GM12892 (cell line): ENCODE results near the gene GLB1L3.

ENCODE experiments used
- DNase-seq: peaks from one replicate; pipeline ENCODE4 v3.0.0; 2011; ENCODE audit not compliant: insufficient read length
- FAIRE-seq: peaks from 2 replicates; lab custom pipeline; 2011; peaks lifted over from hg19 to GRCh38; lab: Jason Lieb, UNC
- POLR2A ChIP-seq: IDR thresholded peaks from 2 replicates; pipeline ENCODE4 v1.6.1; 2011; ENCODE audit warnings: low read depth, low read length, control low read depth
- POLR2AphosphoS5 ChIP-seq: IDR thresholded peaks from 2 replicates; pipeline ENCODE4 v1.6.1; 2011; ENCODE audit warnings: low read depth, low read length, control low read depth
- TAF1 ChIP-seq: IDR thresholded peaks from 2 replicates; pipeline ENCODE4 v1.6.1; 2011; ENCODE audit warnings: low read depth, mild to moderate bottlenecking, control low read depth, low read length, borderline replicate concordance

Gene GLB1L3

DNA sequence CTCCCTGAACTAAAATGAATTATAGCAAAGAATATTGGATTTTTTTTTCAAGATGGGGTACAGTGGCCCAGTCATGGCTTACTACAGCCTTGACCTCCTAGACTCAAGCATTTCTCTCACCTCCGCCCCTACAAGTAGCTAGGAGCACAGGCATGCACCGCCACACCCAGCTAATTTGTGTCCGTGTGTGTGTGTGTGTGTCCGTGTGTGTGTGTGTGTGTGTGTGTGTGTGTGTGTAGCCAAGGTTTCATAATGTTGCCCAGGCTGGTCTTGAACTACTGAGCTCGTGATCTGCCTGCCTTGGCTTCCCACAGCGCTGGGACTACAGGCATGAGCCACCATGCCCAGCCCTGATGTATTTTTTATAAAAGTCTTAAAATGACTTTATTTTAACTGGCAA, 35.6 kb upstream of the GLB1L3 start:
- FAIRE-seq = no peak
- TF ChIP-seq POLR2AphosphoS5 (no peak), POLR2A (no peak), TAF1 (no peak)
- no peak for DNase-seq

DNA sequence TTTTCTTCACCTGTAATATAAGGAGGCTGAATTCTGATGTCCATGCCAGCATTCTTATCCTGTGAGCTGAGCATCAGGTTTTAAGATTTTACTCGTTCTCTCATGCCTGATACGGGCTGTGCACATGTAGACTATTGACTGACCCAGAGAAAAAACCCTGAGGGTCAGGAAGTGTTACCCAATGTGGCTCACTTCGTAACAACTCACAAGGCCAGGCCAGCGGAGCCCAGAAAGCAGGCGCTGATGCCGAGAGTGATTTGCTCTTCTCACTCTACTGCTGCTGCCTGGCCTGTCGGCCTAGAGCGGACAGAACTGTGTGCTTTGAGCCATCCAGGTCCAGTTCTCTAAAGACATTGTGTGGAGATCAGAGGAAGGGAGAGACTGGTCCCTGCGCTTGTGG, 33.8 kb upstream of the GLB1L3 start:
- TF ChIP-seq POLR2A (no peak), POLR2AphosphoS5 (no peak), TAF1 (no peak)
- FAIRE-seq (no peak), DNase-seq (no peak)

DNA sequence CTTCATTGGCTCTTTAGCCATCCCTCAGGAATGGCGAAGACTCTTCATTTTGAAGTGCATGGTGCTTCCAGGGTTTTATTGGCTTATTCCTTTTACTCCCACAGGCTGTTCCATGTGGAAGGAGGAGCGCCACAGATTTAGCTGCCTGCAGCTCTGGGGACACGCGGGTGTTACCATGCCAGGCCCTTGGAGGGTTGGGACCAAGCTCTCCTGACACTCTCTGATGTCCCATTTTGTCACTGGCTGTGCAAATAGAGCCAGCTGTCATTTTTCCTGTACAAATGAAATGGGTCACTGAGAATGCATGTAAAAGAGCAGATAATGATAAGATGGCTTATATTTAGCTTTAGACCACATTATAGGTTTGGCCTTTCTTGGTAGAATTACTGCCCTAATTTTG, 32.3 kb upstream of the GLB1L3 start:
- DNase-seq (no peak), FAIRE-seq (no peak)
- TF ChIP-seq TAF1 (no peak), POLR2AphosphoS5 (no peak), POLR2A (no peak)

DNA sequence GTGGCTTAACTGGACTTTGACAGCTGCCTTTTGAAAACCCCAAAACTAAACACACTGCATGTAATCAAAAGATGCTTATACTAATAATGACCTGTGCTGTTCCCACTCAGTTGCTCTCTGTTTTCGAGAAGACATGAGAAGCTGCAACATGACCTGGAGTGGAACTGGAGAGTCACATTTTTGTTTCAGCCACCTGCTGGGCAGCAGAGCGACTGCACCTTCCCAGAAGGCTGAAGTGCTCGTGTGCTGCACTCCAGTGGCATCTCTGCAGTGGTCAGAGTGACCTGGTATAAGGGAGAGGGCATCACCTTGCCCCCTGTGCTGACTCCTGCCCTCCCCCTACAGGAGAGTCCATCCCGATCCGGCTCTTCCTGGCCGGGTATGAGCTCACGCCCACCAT, 31.6 kb upstream of the GLB1L3 start:
- FAIRE-seq (peak; percentile 74), DNase-seq (no peak)
- TF ChIP-seq TAF1 (no peak), POLR2A (no peak), POLR2AphosphoS5 (no peak)

DNA sequence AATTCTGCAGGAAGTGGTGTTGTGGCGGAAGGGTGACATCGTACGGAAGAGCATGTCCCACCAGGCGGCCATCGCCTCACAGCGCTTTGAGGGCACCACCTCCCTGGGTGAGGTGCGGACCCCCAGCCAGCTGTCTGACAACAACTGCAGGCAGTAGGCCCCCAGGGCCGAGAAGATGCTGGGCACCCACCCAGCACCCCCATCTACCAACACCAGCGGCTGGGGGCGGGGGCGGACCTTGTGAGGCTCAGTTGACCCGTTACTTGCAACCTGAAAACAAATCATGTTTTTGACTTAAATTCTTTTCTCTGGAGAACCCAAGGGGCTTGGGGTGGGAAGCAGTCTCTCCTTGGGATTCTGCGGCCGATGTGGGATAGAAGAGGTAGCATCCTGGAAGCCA, 30.7 kb upstream of the GLB1L3 start:
- DNase-seq (no peak), FAIRE-seq (no peak)
- TF ChIP-seq TAF1 (no peak), POLR2AphosphoS5 (no peak), POLR2A (no peak)

DNA sequence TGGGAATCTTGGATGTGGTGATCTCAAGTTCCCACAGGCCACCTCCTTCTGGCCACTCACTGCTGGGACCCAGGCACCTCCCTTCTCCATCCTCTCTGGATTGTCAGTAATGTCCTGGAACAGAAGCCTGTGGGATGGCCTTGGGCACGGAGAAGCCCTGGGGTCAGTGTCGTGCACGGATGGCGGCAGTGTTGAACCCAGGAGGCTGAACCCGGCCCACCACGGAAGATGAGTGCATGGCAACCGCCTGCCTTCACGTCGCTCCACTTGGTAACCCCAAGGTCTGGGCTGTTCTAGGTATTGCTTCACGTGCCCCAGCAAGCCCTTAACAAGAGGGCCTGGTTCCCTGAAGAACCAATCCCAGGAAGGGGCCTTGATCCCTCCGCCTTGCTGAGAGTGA, 30.1 kb upstream of the GLB1L3 start:
- DNase-seq (no peak), FAIRE-seq (no peak)
- TF ChIP-seq TAF1 (no peak), POLR2AphosphoS5 (no peak), POLR2A (no peak)

DNA sequence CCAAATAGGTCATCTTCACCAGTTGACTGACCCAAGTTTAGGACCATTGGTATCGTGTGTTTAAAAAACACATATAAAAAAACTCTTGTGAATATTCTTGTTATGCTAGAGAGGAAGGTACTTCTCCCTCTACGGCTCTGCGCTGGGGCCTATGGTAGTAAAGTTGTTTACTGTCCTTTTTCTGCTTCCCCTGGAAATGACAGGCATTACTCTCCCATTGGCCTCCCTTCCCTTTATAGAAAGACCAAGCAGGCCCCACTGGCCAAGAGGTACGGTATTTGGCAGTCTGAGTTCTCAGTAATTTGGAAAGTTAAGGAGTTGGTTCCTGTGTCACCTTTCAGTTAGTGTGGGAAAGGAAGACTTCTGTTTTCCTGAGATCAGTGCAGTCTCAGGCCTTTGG, 29.5 kb upstream of the GLB1L3 start:
- no peak for FAIRE-seq
- TF ChIP-seq POLR2AphosphoS5 = no peak
- TF ChIP-seq POLR2A = no peak
- TF ChIP-seq TAF1 = no peak
- no peak for DNase-seq

DNA sequence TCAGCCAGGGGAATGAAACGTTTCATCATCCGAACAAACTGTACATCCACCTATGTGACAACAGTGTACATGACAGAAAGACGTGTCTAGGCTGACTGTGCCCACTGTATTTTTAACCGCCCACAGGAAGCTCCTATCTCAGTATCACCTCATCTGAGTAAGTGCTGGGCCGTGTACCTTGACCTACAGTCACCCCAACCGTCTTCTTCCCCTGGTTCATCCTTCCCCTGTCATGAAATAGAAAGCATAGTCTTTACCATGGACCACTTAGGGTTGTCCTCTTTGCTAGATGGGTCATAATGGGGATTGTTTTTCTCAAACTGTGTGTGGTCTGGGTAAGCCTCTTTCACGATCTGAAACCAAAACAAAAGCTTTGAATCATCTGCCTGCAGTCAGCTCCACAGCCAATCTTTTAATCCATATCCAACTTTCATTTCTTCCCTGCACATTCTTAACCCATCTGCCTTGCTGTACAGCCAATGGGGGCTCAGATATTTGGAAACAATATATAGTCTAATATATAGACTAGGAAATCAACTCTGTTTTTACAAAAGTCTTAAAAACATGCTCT, 27.2 kb upstream of the GLB1L3 start:
- DNase-seq = no peak
- FAIRE-seq = peak; percentile 5
- TF ChIP-seq TAF1 (no peak), POLR2AphosphoS5 (no peak)

DNA sequence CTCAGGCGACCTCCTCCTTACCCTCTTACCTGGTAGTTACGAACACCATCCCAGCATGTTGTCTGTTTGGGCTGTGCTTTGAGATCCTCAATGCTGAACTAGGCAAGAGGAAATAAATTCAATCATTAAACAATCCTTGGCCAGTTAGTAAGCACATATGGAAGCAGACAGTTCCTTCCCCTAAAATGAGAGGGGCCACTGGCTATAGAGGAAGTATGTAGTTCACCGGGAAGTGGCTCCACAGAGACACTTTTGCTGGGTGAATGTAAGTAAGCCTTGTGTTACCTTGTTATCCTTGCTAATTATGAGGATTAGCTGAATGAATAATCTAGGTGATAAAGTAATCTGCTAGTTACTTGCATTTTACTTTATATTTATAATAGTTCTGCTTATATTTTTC, 25.9 kb upstream of the GLB1L3 start:
- TF ChIP-seq POLR2A = no peak
- no peak for TF ChIP-seq POLR2AphosphoS5
- TF ChIP-seq TAF1 = no peak
- no peak for DNase-seq

DNA sequence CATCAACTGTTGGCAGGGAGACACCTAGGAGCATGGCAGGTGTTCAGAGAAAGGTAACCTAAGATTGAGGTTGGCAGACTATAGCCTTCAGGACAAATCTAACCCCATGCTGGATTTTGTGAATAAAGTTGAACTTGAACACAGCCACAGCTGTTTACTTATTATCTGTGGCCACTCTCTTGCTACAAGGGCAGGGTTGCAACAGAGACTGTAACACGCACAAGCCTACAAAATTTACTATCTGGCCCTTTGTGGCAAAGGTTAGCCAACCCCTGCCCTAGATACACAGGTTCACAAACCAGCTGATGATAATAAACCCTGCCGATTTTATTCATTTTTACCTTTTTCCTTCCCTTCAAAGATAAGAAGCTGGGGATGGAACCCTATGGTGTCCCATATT, 25.5 kb upstream of the GLB1L3 start:
- no peak for FAIRE-seq
- DNase-seq = no peak
- TF ChIP-seq POLR2AphosphoS5 (no peak), POLR2A (no peak), TAF1 (no peak)

More for the DNA sequence above, 25.9 kb upstream of the GLB1L3 start:
- no peak for FAIRE-seq

DNA sequence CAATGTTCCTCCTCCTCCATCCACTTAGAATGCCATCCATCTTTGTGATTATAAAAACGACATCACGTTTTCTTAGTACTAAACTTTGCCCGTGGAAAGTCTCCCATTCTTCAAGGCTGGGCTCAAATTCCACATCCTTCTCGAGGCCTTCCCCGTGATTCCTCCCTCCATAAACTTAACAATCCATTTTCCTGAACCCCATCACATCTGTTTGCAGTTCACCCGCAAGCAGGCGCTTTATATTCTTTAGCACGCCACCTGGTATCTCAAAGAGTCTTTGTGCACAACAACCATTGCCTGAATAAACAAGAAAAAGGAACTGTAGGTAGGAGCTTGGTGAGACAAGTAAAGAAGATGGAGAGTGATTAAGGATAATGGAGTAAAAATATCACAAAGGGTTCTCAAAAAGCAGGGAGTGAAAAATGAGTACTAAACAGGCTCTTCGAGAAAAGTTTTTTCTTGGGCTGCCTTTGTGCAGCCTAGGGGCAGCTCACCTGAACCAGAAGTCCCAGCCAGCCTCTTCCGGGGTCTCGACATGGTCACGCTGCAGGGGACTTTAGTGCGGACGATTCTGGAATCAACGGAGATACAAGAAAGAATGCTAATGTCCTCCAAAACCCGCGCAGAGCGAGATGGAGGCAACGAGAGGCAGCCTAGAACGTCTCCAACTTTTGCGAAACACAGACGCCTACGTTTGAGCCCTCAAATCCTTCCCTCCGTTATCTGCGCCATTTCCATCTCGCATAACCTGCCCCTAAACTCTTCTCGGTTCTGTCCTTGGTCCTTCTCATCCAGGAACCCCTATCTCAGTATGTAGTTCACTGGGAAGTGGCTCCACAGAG, 23.6 kb upstream of the GLB1L3 start:
- TF ChIP-seq POLR2AphosphoS5 = no peak; the same call in 1 of the 2 replicates
- TF ChIP-seq TAF1 = no peak
- TF ChIP-seq POLR2A = no peak
- no peak for FAIRE-seq
- no peak for DNase-seq

DNA sequence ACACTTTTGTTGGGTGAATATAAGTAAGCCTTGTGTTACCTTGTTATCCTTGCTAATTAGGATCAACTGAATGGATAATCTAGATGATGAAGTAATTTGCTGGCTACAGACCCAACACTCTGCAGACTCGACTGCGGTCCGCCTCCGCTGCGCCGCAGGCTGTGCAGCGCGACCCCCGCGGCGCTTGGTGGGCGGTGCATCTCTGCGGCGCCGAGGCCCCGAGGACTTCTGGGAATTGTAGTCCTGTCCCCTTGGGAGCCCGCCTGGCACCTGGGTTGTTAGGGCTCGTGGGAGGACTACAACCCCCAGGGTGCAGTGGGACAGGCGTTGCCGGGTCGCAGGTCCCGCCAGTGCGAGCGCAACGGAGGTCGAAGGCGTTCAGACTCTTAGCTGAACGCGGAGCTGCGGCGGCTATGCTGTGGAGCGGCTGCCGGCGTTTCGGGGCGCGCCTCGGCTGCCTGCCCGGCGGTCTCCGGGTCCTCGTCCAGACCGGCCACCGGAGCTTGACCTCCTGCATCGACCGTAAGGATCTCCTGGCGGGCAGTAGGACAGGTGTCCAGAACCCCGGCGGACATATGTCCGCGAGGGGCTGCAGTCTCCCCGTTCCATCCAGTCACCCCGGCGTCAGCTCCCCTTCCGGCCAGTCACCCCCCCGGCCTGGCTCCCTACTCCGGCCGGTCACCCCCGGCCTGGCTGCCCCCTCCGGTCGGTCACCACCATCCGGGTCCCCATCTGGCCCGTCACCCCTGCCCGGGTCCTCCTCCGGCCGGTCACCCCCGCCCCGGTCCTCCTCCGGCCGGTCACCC, 22.8 kb upstream of the GLB1L3 start, which contains the start of the genes ACAD8 and THYN1:
Gene ACAD8, plus strand, starts transcription at position 381 of the 806 bp plus-strand sequence. Its CDS starts 33 bp downstream, at position 414.
Gene THYN1, minus strand, starts transcription at position 165 of the 806 bp plus-strand sequence. CDS start 470 bp downstream, outside the sequence.
- TF ChIP-seq POLR2AphosphoS5 (peak; percentile 70; the same call in 1 of the 2 replicates), POLR2A (peak; percentile 79; the same call in 1 of the 2 replicates), TAF1 (peak; percentile 43)
- FAIRE-seq = peak; percentile 98
- DNase-seq = peak; percentile 96
